HG02943 (cell line): Measurements from ENCODE around the gene SOCS2.

Experiments
- ATAC-seq: cut with Tn5 transposase; IDR thresholded peaks from one replicate; pipeline ENCODE4 v1.9.1; 2021; ENCODE audit warnings: mild to moderate bottlenecking, low read depth, moderate library complexity; ENCODE audit not compliant: unreplicated experiment

SOCS2 gene

GRCh38 chr12:93565760-93566159, 6.7 kb upstream of the SOCS2 start:
- no peak for ATAC-seq

GRCh38 chr12:93567174-93567573, 5.3 kb upstream of the SOCS2 start:
- ATAC-seq = no peak

GRCh38 chr12:93568091-93568490, 4.4 kb upstream of the SOCS2 start:
- ATAC-seq = no peak

GRCh38 chr12:93569301-93569655, 3.2 kb upstream of the SOCS2 start:
- ATAC-seq = no peak

- no peak for ATAC-seq
Observed at GRCh38 chr12:93569656-93570551, 2.6 kb upstream of the SOCS2 start.

- ATAC-seq = peak; percentile 48
Observed at GRCh38 chr12:93570552-93571364, 1.7 kb upstream of the SOCS2 start.

- peak; percentile 6 for ATAC-seq
Observed at GRCh38 chr12:93571365-93571924, 1.0 kb upstream of the SOCS2 start.

GRCh38 chr12:93572712-93573551, 457 bp downstream of the SOCS2 start:
- no peak for ATAC-seq

- ATAC-seq = no peak
Observed at GRCh38 chr12:93573552-93574223, 1.2 kb downstream of the SOCS2 start.

- ATAC-seq = no peak
Observed at GRCh38 chr12:93577222-93577621, 4.7 kb downstream of the SOCS2 start.

- no peak for ATAC-seq
Observed at GRCh38 chr12:93578221-93578620, 5.7 kb downstream of the SOCS2 start.

- ATAC-seq = no peak
Observed at GRCh38 chr12:93580682-93581081, 8.2 kb downstream of the SOCS2 start.

GRCh38 chr12:93581370-93581769, 8.9 kb downstream of the SOCS2 start:
- ATAC-seq = no peak

GRCh38 chr12:93582351-93582750, 9.9 kb downstream of the SOCS2 start:
- ATAC-seq = no peak

- no peak for ATAC-seq
Observed at GRCh38 chr12:93583627-93584392, 11.3 kb downstream of the SOCS2 start.

GRCh38 chr12:93585247-93585646, 12.8 kb downstream of the SOCS2 start:
- ATAC-seq = no peak

GRCh38 chr12:93587611-93588010, 15.1 kb downstream of the SOCS2 start:
- ATAC-seq = no peak

- ATAC-seq = no peak
Observed at GRCh38 chr12:93589081-93589480, 16.6 kb downstream of the SOCS2 start.
